Measurements from ENCODE around the gene CDK5R2.
A peak's percentile ranks its signal among the peaks of the same experiment; 100 is the strongest.

CDK5R2 gene

DNA sequence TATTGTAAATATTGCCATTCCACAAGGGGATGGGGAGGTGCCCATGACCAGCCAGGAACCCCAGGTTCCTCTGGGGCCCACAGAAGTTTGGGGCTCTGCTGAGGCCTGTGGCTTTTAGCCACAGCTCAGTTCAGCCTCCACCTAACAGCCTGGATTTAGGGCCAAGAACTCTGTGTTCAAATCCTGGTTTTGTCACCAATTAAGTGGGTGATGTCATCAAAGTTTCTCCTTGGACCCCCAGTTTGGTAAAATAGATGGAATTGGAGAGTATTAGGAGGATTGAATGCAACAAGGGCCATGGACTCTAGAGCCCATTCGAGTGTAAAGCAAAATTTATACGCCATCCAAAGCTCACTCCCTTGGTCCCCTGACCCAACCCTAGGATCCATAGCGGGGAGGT, 28.7 kb downstream of the CDK5R2 start:
- DNase-seq (ENCODE audit: low read depth), result no peak

DNA sequence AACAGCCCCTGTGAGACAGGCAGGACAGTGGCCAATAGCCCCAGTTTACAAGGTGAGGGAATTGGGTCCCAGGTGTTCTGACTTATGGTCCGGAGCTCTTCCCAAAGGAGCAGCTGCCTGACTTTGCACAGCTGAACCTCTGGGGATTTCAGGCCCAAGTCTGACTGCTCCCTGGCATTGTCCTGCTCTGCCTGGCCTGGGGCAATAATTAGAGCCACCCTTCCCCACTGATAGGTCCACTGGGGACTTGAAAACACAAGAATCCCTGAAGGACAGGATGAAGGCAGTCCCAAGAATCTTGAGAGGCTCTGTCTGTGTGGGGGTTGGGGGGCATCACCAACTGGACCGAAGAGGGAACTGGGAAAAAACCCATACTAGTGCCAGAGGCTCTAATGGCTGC, 29.2 kb downstream of the CDK5R2 start:
- DNase-seq (ENCODE audit: low read depth), result no peak

- no peak for DNase-seq (ENCODE audit: low read depth)
These were observed 30.6 kb downstream of the CDK5R2 start for GRCh38 chr2:218990052-218990451.

GRCh38 chr2:218990612-218991011, 31.1 kb downstream of the CDK5R2 start:
- DNase-seq (ENCODE audit: low read depth), result no peak

DNA sequence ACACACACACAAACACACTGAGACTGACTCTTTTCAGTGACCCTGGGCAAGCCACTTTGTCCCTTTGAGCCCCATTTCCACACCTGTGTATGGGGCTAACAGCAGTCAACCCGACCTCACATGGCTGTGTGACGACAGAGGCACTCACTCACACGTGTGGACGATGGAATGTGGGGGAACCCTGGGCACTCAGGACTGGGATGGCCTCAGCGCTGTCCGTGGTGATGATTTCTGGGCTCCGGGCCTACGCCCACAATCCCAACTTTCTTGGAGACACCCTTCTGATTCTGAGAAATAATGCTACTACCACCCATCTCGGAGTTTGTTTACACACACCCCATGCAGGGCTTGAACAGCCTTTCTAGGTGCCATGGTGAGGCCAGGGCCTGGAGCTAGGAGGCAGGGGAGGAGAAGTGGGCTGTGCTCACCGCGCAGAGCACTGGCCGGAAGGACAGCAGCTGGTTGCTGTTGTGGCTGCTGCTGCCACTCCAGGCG, 32.3 kb downstream of the CDK5R2 start:
- no peak for DNase-seq (ENCODE audit: low read depth)

DNA sequence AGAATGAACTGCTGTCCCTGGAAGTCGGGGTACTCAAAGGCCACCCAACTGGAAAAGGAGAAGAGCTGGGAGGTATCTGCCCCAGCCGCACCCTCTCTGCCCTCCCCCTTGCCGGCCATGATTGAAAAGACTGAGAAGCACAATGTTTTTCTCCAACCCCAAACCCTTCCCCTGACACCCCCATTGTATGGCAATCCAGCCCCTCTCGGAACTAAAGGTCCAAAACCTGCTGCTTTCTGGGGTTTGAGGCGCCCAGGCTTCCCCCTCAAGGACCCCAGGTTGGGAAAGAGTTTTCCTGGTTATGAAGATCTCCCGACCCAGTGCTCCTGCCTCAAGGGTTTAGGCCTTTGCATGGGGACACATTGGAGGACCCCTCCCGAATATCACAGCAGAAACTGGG, 32.7 kb downstream of the CDK5R2 start:
- no peak for DNase-seq (ENCODE audit: low read depth)

GRCh38 chr2:218992703-218993344, 33.4 kb downstream of the CDK5R2 start:
- no peak for DNase-seq (ENCODE audit: low read depth)

DNA sequence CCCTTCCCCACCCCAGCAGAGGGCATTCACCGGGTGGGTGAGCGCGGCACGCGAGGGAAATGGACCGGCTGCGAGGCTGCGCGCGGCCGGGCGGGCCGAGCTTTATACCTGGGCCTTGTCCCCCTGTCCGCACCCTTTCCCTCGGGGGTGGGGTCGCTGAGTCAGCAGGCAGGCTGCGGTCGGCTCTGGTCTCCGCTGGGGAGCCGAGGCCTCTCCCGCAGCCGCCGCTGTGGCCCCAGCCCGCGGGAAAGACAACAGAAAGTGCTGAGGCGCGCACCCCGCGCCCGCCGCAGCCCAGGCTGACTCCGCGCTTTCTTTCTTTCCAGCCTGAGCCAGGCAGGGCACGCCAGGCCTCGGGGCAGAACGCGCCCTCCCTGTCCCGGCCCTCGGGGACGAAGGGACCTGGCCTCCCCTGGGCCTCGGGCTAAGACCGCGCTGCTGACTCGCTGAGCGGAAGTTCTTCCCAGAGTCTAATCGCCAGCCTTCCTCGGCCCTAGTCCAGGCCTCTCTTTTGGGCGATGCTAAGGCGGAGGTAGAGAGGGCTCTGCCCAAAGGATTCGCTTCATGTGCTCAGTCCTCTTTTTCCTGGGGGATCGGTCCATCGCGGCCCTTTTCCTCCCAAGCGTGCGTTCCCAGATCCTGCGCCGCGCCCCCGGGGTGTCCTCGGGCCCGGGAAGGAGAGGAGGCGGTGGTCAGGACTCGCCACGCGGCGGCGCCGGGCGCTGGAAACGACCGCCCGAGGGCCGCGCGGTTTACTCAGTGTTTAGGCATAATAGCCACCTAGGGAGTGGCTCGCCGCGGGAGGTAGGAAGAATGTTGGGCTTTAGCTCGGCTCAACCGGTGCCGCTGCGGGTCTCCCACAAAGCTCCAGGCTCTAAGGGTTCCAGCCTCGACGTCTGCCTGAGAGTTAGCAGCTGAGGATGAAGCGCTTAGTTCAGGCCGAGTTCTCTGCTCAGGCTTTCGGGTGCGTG, 34.2 kb downstream of the CDK5R2 start, which contains the start of gene CRYBA2:
Gene CRYBA2 (minus strand): TSS at position 78 of the 971 bp plus-strand sequence. CDS start 246 bp downstream, outside the sequence.
- DNase-seq (ENCODE audit: low read depth), result no peak

GRCh38 chr2:218995561-218995960, 36.1 kb downstream of the CDK5R2 start:
- no peak for DNase-seq (ENCODE audit: low read depth)

- peak; percentile 82 for DNase-seq (ENCODE audit: low read depth)
These were observed 36.7 kb downstream of the CDK5R2 start for GRCh38 chr2:218995972-218996711.

GRCh38 chr2:218996937-218997336, 37.5 kb downstream of the CDK5R2 start:
- DNase-seq (ENCODE audit: low read depth), result no peak

- no peak for DNase-seq (ENCODE audit: low read depth)
These were observed 38.3 kb downstream of the CDK5R2 start for GRCh38 chr2:218997731-218998130.

- DNase-seq (ENCODE audit: low read depth), result no peak
These were observed 39.0 kb downstream of the CDK5R2 start for GRCh38 chr2:218998414-218999002.

DNA sequence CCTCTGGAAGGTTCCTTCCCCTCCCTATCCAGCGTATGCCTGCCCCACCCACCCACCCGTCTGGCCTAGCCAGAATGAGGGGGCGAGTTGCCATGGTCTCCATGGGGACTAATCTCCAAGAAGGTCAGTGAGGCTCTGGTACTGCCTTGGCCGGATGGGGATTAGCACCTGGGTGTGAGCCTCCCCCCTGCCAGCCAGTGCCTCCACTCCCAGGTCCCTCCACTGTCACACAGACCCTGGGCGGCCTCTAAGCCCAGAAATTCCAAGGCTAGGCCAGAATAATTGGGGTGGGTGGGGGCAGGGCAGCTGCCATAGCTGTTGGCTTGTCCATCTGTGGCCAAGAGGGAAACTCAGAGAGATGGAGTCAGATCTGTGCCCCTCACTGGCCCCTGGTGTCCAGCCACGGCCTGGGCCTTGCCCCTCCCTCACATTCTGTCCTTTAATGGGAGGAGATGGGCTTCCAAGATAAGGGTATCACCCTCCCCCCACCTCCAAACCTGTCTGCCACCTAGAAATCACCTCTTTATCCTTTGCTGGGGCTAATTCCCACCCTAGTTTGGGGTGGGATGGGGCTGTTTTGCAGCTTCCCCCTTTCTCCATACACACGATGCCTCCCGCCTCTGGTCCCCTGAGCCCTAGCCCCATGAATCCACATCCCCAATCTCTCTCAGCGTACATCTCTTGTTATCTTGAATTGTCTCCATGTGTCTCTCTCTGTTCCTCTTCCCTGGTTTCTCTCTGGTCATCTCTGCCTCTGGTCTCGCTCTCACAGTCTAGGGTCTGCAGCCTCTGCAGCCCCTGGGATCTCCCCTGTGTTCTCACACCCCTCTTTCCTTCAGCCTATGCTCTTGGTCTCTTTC, 39.8 kb downstream of the CDK5R2 start:
- no peak for DNase-seq (ENCODE audit: low read depth)

DNA sequence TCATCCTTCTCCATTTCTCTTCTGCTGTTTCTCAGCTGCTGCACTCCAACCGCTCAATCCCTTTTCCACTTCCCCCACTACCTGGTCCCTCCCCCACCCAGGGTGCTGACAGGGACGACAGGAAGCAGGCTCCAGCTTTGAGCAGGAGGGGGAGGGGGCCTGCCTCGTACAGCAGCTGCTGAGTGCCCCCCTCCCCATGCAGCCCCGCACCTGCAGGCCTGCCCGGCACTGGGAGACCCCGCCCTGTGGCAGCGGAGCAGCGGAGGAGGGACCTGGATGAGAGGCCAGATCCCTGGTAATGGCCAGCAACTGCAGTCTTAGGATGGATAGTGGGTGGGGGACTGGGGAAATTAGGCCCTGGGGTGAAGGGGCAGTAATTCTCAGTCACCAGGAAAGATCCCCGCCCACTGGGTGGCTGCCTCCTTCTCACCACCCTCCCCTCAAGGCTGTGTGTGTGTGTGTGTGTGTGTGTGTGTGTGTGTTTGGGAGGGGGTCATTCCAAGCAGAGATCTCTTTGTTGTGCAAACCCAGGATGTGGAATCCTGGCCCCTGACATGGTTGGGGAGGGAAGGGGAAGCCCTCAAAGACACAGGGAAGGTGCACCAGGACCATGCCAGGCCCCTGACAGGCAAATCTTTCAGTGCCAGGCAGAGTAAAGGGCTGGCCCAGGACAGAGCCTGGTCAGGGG, 40.6 kb downstream of the CDK5R2 start:
- no peak for DNase-seq (ENCODE audit: low read depth)

DNA sequence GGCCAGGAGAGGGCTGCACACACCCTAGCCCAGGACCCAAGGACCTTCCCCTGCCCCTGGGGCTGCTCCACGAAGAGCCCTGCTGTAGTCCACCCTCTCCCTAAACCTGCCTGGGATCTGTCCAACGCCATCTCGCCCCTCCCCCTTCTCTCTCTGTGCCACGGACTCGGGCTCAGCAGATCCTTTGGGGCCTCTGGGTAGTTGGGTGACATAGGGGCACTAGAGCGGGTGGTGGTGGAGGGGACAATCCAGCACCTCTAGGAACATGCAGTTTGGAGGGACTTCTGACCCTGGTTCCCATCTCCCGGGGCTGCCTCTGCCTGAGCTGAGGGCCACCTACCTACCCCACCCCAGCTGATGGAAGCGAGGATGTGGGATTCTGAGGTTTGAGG, 41.1 kb downstream of the CDK5R2 start:
- no peak for DNase-seq (ENCODE audit: low read depth)

DNA sequence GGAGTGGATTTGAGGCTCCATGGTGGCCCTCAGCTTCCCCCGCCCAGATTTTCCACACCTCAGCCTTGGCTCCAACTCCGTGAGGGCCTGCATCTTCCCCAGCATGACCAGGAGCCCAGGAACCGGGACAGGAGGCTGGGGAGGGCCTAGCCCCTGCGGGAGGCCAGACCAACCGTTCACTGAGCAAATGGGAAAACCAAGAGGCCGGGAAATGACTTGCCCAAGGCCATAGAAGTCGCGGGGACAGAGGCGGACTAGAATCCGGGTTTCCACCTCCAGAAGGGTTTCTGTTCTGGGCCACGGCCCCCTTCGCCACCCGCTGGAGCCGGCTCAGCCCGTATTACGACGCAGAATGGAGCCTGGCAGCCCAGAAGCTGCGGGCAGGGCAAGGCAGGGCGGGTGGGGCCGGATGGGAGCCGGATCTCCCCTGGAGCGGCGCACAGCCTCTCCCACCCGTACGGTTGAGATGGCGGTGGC, 41.7 kb downstream of the CDK5R2 start:
- no peak for DNase-seq (ENCODE audit: low read depth)

GRCh38 chr2:219001577-219002394, 42.3 kb downstream of the CDK5R2 start:
- no peak for DNase-seq (ENCODE audit: low read depth)
